ENCODE data around the gene SLC35F3.
A peak's percentile ranks its signal among the peaks of the same experiment; 100 is the strongest.

Gene SLC35F3

DNA sequence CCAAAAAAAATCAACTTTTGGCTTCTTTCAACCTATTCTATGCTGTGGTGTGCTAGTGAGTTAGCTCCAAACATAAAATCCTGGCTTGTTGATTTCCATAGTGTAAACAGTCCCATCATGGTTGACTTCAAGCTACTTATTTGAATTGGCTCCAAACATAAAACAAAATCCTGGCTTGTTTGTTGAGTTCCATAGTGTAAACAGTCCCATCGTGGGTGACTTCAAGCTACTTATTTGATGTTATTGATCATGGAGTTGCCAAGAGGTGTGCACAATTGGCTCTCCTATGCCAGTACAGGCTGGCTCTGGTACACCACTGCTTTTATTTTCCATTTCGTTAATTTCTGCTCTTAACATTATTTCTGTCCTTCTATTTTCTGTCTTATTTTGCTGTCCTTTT is 466.9 kb downstream of the SLC35F3 start:
- Histone ChIP-seq H3K9me2 (replicated peaks; ENCODE audit: control insufficient read depth, low read length) (no peaks in the 10 kb centered on the region), H3K27ac (ENCODE audit: low read depth, low read length) (no peak overlapping the region), H3K27me3 (ENCODE audit: control insufficient read depth, low read length) (0 out of 2 replicates have a peak, but pooled peaks cover 3% of the 10 kb centered on the region), H4K20me1 (ENCODE audit: control insufficient read depth, insufficient read depth, low read depth, low read length) (no peaks in the 10 kb centered on the region), H3K36me3 (ENCODE audit: control insufficient read depth, low read length) (peaks cover 13% of the 10 kb centered on the region), H3K79me2 (ENCODE audit: control insufficient read depth, low read length) (peaks cover 35% of the 10 kb centered on the region), H3K4me2 (ENCODE audit: low read length) (peak overlapping the region; percentile 73; the same call in 1 of the 2 replicates), H3K4me1 (ENCODE audit: control insufficient read depth, low read length) (peaks cover 18% of the 10 kb centered on the region), H3K4me3 (ENCODE audit: low read length) (no peak overlapping the region), H3K9me3 (ENCODE audit: control insufficient read depth, insufficient read depth, low read length) (no peaks in the 10 kb centered on the region), H3F3A (ENCODE audit: control insufficient read depth, insufficient read depth) (peaks cover 13% of the 10 kb centered on the region; the same call in 1 of the 2 replicates)
- TF ChIP-seq EZH2phosphoT487 (IDR thresholded peaks at IDR 0.05; ENCODE audit: borderline replicate concordance, low read length): no peak
- TF ChIP-seq, protein P1, sequence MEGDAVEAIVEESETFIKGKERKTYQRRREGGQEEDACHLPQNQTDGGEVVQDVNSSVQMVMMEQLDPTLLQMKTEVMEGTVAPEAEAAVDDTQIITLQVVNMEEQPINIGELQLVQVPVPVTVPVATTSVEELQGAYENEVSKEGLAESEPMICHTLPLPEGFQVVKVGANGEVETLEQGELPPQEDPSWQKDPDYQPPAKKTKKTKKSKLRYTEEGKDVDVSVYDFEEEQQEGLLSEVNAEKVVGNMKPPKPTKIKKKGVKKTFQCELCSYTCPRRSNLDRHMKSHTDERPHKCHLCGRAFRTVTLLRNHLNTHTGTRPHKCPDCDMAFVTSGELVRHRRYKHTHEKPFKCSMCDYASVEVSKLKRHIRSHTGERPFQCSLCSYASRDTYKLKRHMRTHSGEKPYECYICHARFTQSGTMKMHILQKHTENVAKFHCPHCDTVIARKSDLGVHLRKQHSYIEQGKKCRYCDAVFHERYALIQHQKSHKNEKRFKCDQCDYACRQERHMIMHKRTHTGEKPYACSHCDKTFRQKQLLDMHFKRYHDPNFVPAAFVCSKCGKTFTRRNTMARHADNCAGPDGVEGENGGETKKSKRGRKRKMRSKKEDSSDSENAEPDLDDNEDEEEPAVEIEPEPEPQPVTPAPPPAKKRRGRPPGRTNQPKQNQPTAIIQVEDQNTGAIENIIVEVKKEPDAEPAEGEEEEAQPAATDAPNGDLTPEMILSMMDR (IDR thresholded peaks at IDR 0.05; ENCODE audit: low read depth, low read length, poor library complexity, severe bottlenecking): no peak

DNA sequence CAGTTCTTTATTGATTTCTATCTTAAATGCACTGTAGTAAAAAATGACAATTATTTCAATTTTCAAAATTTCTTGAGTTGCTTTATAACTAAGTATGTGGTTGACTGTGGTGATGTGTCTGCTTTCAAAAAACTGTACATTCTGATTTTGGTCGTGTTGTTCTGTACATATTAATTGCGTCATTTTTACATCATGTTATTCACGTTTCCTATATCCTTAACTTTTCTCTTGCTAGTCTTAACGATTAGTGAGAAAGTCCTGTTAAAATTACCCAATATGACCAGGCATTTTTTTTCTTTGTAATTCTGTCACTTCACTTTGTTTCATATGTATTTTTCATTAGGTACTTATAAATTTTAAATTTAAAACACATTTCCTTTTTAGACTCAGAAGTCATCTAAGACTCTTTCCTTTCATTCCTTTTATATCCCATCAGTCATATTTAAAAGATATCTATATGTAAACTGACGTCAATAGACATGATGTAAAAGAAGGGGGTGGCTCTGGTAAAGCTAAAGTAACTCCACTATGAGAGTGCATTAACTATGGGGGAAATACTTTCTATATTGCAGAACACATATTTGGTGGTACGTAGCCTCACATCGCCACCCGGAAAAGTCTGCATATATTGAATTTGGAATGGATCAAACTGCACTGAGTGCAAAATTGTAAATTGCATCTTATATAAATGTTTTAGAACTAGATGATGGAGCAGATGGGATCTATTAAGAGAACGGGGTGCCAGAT is 467.7 kb downstream of the SLC35F3 start:
- Histone ChIP-seq H3K36me3 (ENCODE audit: control insufficient read depth, low read length) (peaks cover 17% of the 10 kb centered on the region), H3K9me2 (replicated peaks; ENCODE audit: control insufficient read depth, low read length) (no peaks in the 10 kb centered on the region), H3K4me1 (ENCODE audit: control insufficient read depth, low read length) (peaks cover 18% of the 10 kb centered on the region), H3K27ac (ENCODE audit: low read depth, low read length) (peak overlapping the region; percentile 85; the same call in 1 of the 2 replicates), H3K27me3 (ENCODE audit: control insufficient read depth, low read length) (0 out of 2 replicates have a peak, but pooled peaks cover 3% of the 10 kb centered on the region), H3K9me3 (ENCODE audit: control insufficient read depth, insufficient read depth, low read length) (no peaks in the 10 kb centered on the region), H4K20me1 (ENCODE audit: control insufficient read depth, insufficient read depth, low read depth, low read length) (no peaks in the 10 kb centered on the region), H3K4me3 (ENCODE audit: low read length) (peak overlapping the region; percentile 86), H3K79me2 (ENCODE audit: control insufficient read depth, low read length) (peaks cover 37% of the 10 kb centered on the region), H3K4me2 (ENCODE audit: low read length) (peak overlapping the region; percentile 73), H3F3A (ENCODE audit: control insufficient read depth, insufficient read depth) (peaks cover 13% of the 10 kb centered on the region; the same call in 1 of the 2 replicates)
- no peak for TF ChIP-seq EZH2phosphoT487 (IDR thresholded peaks at IDR 0.05; ENCODE audit: borderline replicate concordance, low read length)
- TF ChIP-seq, protein P1 (IDR thresholded peaks at IDR 0.05; ENCODE audit: low read depth, low read length, poor library complexity, severe bottlenecking): no peak

DNA sequence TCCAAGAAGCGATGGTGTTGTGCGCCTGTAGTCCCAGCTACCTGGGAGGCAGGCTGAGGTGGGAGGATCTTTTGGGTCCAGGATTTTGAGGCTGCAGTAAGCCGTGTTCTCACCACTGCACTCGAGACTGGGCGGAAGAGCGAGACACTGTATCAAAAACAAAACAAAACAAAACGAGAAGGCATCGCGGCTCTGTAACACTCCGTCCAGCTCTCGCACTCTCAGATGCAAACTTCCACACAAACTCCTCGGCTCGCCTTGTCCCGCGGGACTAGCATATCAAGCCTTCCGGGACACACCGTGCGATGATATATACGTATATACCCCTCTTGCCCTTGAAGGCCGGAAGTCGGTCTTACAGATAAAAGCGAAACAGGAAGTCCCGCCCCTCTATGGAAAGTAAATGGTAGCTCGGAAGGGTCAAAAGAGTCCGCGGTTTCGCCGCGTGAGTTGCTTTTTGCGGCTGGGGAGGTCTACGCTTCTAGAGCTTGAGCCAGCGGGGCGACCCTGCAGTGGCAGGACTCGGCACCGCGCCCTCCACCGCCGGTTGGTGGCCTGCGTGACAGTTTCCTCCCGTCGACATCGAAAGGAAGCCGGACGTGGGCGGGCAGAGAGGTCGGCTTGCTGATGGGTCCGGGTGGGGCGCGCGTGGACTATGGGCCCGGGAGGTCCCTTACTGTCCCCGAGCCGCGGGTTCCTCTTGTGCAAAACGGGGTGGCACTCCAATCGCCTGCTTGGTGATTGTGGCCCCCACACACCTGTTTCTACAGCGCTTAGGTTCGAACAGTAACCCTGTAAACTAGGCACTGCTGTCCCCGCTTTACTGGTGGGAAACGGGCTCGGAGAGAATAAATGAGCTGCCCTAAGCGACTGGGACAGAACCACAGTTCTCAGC is 468.8 kb downstream of the SLC35F3 start, which contains the start of gene COA6:
COA6 (plus strand) TSS at position 393 of the 895 bp plus-strand sequence; CDS start at position 404, 11 bp downstream.
- no peaks in the 10 kb centered on the region for H4K20me1 ChIP-seq (ENCODE audit: control insufficient read depth, insufficient read depth, low read depth, low read length)
- 0 out of 2 replicates have a peak, but pooled peaks cover 3% of the 10 kb centered on the region for H3K27me3 ChIP-seq (ENCODE audit: control insufficient read depth, low read length)
- no peaks in the 10 kb centered on the region for H3K9me2 ChIP-seq (replicated peaks; ENCODE audit: control insufficient read depth, low read length)
- no peak for TF ChIP-seq EZH2phosphoT487 (IDR thresholded peaks at IDR 0.05; ENCODE audit: borderline replicate concordance, low read length)
- TF ChIP-seq, protein P1 (IDR thresholded peaks at IDR 0.05; ENCODE audit: low read depth, low read length, poor library complexity, severe bottlenecking): no peak
- peaks cover 41% of the 10 kb centered on the region for H3K79me2 ChIP-seq (ENCODE audit: control insufficient read depth, low read length)
- no peaks in the 10 kb centered on the region for H3K9me3 ChIP-seq (ENCODE audit: control insufficient read depth, insufficient read depth, low read length)
- H3F3A ChIP-seq (ENCODE audit: control insufficient read depth, insufficient read depth): peaks cover 13% of the 10 kb centered on the region; the same call in 1 of the 2 replicates
- peaks cover 18% of the 10 kb centered on the region for H3K4me1 ChIP-seq (ENCODE audit: control insufficient read depth, low read length)
- H3K27ac ChIP-seq (ENCODE audit: low read depth, low read length): peak within 1 kb of the TSS; percentile 85
- peak within 1 kb of the TSS; percentile 86 for H3K4me3 ChIP-seq (ENCODE audit: low read length)
- H3K36me3 ChIP-seq (ENCODE audit: control insufficient read depth, low read length): peaks cover 28% of the 10 kb centered on the region
- H3K4me2 ChIP-seq (ENCODE audit: low read length): peak within 1 kb of the TSS; percentile 73
